Bronchial epithelial cell (primary cell): ENCODE measurements around the gene AMIGO1. TPM values are rescaled to one million over a fixed set of nuclear protein-coding genes. Genes with fewer than 3 reads are reported as not detected.
A peak's percentile ranks its signal among the peaks of the same experiment; 100 is the strongest.

Experiments used
- DNase-seq: peaks from one replicate; pipeline ENCODE4 v3.0.0-alpha.2; 2010; ENCODE audit warnings: low read depth
- FAIRE-seq: peaks from 2 replicates; lab custom pipeline; 2011; peaks lifted over from hg19 to GRCh38; lab: Jason Lieb, UNC
- H3K27me3 ChIP-seq: 2 replicates; pipeline ENCODE4 v1.5.1; 2011; ENCODE audit warnings: low read length; ENCODE audit not compliant: control insufficient read depth, insufficient read depth
- H3K36me3 ChIP-seq: 2 replicates; pipeline ENCODE4 v1.5.1; 2011; ENCODE audit warnings: low read length; ENCODE audit not compliant: control insufficient read depth, insufficient read depth
- H3K4me3 ChIP-seq: 2 replicates; pipeline ENCODE4 v1.5.1; 2011; ENCODE audit warnings: mild to moderate bottlenecking, low read depth, low read length, control low read depth
- total RNA-seq: library from RNA; depleted of rRNA; stranded (reverse); fragments of >200 nt; gene quantifications from 2 replicates; pipeline ENCODE4 v1.2.1, GENCODE V29; 2014
- TF ChIP-seq, protein P1 (sequence below): IDR thresholded peaks from 2 replicates; pipeline ENCODE4 v1.5.1; 2011; ENCODE audit warnings: mild to moderate bottlenecking, moderate library complexity, low read length, control low read depth, inconsistent platforms; ENCODE audit not compliant: insufficient read depth, severe bottlenecking

Gene AMIGO1
- total RNA-seq, 1 donor from 2014 or later = 0.26 TPM

GRCh38 chr1:109535481-109535880 lies 26.0 kb upstream of the AMIGO1 start:
- FAIRE-seq (no peak), DNase-seq (no peak)
- TF ChIP-seq, protein P1, sequence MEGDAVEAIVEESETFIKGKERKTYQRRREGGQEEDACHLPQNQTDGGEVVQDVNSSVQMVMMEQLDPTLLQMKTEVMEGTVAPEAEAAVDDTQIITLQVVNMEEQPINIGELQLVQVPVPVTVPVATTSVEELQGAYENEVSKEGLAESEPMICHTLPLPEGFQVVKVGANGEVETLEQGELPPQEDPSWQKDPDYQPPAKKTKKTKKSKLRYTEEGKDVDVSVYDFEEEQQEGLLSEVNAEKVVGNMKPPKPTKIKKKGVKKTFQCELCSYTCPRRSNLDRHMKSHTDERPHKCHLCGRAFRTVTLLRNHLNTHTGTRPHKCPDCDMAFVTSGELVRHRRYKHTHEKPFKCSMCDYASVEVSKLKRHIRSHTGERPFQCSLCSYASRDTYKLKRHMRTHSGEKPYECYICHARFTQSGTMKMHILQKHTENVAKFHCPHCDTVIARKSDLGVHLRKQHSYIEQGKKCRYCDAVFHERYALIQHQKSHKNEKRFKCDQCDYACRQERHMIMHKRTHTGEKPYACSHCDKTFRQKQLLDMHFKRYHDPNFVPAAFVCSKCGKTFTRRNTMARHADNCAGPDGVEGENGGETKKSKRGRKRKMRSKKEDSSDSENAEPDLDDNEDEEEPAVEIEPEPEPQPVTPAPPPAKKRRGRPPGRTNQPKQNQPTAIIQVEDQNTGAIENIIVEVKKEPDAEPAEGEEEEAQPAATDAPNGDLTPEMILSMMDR = no peak
- Histone ChIP-seq H3K27me3 (no peaks in the 10 kb centered on the region), H3K36me3 (no peaks in the 10 kb centered on the region), H3K4me3 (no peak overlapping the region)

GRCh38 chr1:109534307-109534858 lies 24.9 kb upstream of the AMIGO1 start:
- Histone ChIP-seq H3K27me3 (no peaks in the 10 kb centered on the region), H3K36me3 (no peaks in the 10 kb centered on the region), H3K4me3 (no peak overlapping the region)
- FAIRE-seq (no peak), DNase-seq (no peak)
- TF ChIP-seq, protein P1 = no peak

- Histone ChIP-seq H3K4me3 (no peak overlapping the region), H3K27me3 (no peaks in the 10 kb centered on the region), H3K36me3 (no peaks in the 10 kb centered on the region)
- TF ChIP-seq, protein P1 = peak; percentile 98
- FAIRE-seq (no peak), DNase-seq (peak; percentile 46)
Measured at GRCh38 chr1:109532365-109533136, 23.0 kb upstream of the AMIGO1 start.

- Histone ChIP-seq H3K4me3 (no peak overlapping the region), H3K27me3 (peaks cover 2% of the 10 kb centered on the region), H3K36me3 (no peaks in the 10 kb centered on the region)
- no peak for DNase-seq
- TF ChIP-seq, protein P1 = no peak
- no peak for FAIRE-seq
Measured at GRCh38 chr1:109531826-109532364, 22.4 kb upstream of the AMIGO1 start.

DNA sequence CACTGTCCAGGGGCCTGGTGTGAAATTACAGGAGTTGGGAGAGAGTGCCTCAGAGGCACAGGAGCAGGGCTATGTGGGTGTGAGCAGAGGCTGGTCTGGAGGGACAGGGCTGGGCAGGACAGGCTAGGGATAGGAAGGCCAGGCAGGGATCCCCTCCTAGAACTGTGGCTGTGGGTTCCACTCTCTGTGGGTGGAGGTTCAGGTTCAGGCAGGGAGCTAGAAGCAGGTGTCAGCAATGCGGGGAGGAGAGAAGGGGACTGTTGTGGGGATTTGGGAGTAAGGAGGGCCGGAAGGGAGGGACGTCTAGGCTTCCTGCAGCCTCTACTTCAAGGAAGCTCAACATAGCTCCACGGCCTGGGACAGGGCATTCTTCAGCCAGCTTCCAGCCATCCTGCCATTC lies 21.9 kb upstream of the AMIGO1 start:
- Histone ChIP-seq H3K27me3 (peaks cover 2% of the 10 kb centered on the region), H3K4me3 (no peak overlapping the region), H3K36me3 (no peaks in the 10 kb centered on the region)
- FAIRE-seq (no peak), DNase-seq (no peak)
- TF ChIP-seq, protein P1 = no peak
